ENCODE data around the gene CAPN5.

DNA sequence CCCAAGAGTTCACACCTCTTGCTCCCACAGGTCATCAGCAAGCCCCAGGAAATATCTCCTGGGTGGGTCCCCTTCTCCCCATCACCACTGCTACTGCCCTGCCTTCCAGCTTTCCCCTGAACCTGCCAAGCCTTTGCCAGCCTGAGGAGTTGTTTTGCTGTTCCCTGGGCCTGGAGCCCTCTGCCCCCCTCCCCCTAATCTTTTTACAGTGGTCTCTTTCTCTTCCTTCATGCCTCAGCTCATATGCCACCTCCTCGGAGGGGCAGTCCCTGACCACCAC is 80.2 kb downstream of the CAPN5 start:
- no peak for TF ChIP-seq CTCF (IDR thresholded peaks at IDR 0.05)
- TF ChIP-seq TP53 (CRISPR knock-in tag; IDR thresholded peaks at IDR 0.05): no peak
